ENCODE measurements around the gene POLR3H.
"Not testable (repeated sequence)": the region's sequence is repeated elsewhere in the genome, so short reads cannot be mapped to it uniquely, and the experiment has no call there.

POLR3H gene, protein sequence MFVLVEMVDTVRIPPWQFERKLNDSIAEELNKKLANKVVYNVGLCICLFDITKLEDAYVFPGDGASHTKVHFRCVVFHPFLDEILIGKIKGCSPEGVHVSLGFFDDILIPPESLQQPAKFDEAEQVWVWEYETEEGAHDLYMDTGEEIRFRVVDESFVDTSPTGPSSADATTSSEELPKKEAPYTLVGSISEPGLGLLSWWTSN

DNA sequence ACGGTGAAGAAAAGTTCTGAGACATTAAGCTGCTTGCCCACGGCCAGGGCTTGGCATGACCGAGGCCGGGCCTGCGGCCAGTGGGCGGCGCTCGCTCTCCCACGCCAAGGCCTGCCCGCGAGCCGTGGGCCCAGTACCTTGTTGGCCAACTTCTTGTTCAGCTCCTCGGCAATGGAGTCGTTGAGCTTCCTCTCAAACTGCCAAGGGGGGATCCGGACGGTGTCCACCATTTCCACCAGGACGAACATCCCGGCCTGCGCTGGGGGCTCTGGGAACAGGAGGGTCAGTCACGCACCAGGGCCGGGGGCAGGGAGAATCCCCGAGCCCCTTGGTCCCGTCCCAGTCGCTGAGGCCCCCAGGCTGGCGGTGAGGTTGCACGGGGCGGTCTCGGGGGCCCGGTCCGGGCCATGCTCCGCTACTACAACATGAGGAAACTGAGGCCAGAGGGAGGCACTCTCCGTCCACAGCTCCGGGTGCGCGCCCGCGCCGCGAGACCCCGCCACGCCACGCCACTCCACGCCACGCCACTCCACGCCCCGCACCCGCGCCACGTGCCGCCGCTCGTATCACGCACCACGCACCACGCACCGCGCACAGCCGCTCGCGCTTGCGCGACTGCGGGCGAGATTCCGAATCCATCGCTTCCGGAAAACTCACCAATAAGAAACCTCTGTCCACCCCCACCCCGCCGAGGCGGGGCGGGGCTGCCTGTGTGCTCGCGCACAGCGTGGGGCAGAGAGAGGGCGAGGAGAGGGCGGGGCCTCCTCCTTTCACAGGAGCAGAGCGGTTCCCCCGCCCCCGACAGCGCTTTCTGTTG is at the start of gene POLR3H:
POLR3H (minus strand) TSS at position 617 of the 817 bp plus-strand sequence; CDS start at position 248, 369 bp downstream.
- Histone ChIP-seq H3K27ac (ENCODE audit: low read depth, low read length) (peak within 1 kb of the TSS; percentile 91), H3K9ac (ENCODE audit: low read length) (peak within 1 kb of the TSS; percentile 40)

DNA sequence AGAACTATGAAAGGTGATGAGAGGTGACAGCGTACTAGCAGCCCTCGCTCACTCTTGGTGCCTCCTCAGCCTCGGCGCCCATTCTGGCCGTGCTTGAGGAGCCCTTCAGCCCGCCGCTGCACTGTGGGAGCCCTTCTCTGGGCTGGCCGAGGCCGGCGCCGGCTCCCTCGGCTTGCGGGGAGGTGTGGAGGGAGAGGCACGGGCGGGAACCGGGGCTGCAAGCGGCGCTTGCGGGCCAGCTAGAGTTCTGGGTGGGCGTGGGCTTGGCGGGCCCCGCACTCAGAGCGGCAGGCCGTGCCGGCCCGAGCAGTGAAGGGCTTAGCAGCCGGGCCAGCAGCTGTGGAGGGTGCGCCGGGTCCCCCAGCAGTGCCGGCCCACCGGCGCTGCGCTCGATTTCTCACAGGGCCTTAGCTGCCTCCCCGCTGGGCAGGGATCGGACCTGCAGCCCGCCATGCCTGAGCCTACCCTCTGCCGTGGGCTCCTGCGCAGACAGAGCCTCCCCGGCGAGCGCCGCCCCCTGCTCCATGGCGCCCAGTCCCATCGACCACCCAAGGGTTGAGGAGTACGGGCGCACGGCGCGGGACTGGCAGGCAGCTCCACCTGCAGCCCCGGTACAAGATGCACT is 49.2 kb upstream of the POLR3H start:
- H3K4me3 ChIP-seq (ENCODE audit: low read length); H3K27me3 ChIP-seq (ENCODE audit: control insufficient read depth, insufficient read depth, low read length); H3K4me1 ChIP-seq (ENCODE audit: control insufficient read depth, insufficient read depth, low read length); H3K27ac ChIP-seq (ENCODE audit: low read depth, low read length); H3K9ac ChIP-seq (ENCODE audit: low read length); H3K36me3 ChIP-seq (ENCODE audit: control insufficient read depth, insufficient read depth, low read length): not testable (repeated sequence)

More for the DNA sequence above, at the start of gene POLR3H:
- no peaks in the 10 kb centered on the region for H3K27me3 ChIP-seq (ENCODE audit: control insufficient read depth, insufficient read depth, low read length)
- no peaks in the 10 kb centered on the region for H3K36me3 ChIP-seq (ENCODE audit: control insufficient read depth, insufficient read depth, low read length)
- peak within 1 kb of the TSS; percentile 91 for H3K4me3 ChIP-seq (ENCODE audit: low read length)
- peaks cover 9% of the 10 kb centered on the region for H3K4me1 ChIP-seq (ENCODE audit: control insufficient read depth, insufficient read depth, low read length)

DNA sequence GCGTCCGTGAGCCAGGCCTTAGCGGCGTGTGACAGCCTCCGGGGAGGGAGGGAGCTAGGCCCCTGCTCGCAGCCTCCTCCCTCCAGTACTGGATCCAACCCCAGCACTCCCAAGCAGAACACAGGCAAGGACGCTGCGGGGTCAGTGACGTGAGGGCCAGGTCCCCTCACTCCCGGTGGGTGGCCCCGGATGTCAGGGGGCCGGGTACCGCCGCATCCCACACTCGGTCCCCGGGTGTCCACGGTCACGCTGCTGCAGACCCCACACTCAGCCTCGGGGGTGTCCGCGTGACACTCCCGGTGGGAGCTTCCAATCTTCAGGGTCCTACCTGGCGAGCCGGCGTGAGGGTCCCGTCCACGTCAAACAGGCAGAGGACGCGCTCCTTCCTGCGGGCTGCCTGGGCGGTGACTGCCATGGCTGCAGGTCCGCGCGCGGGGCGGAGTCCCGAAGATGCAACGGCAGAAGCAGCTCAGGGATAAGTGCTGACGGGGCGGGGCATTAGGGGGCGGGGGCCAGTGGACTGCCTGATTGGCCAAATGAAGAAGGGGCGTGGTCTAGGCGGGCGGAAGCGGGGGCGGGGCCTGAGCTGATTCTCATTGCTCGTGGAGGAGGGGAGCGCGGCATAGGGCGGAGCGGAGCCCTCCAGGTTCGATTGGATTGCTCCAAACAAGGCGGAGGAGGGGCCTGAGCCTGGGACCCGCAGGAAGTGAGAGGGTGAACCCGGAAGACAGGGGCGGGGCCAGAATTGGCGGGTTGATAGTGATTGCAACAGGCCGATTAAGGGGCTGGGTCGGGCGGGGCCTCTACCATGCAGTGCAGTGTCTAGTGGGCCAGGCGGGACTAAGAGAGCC is 45.3 kb upstream of the POLR3H start, which contains the start of gene PMM1:
PMM1 (minus strand) TSS at position 450 of the 851 bp plus-strand sequence; CDS start at position 415, 35 bp downstream.
- Histone ChIP-seq H3K4me1 (ENCODE audit: control insufficient read depth, insufficient read depth, low read length) (peaks cover 8% of the 10 kb centered on the region), H3K4me3 (ENCODE audit: low read length) (peak within 1 kb of the TSS; percentile 93), H3K36me3 (ENCODE audit: control insufficient read depth, insufficient read depth, low read length) (peaks cover 6% of the 10 kb centered on the region), H3K27ac (ENCODE audit: low read depth, low read length) (peak within 1 kb of the TSS; percentile 72), H3K9ac (ENCODE audit: low read length) (peak within 1 kb of the TSS; percentile 94), H3K27me3 (ENCODE audit: control insufficient read depth, insufficient read depth, low read length) (no peaks in the 10 kb centered on the region)

DNA sequence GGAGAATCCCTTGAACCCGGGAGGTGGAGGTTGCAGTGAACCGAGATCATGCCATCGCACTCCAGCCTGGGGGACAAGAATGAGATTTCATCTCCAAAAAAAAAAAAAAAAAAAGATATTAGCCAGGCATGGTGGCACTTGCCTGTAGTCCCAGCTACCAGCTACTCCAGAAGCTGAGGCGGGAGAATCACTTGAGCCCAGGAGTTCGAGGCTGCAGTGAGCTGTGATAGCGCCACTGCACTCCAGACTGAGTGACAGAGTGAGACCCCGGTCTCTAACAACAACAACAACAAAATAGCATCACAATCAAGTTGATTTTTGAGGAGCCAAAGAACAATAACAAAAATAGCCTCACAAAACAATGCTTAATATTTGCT is 43.1 kb upstream of the POLR3H start:
- no peaks in the 10 kb centered on the region for H3K27me3 ChIP-seq (ENCODE audit: control insufficient read depth, insufficient read depth, low read length)
- H3K4me3 ChIP-seq (ENCODE audit: low read length): no peak overlapping the region
- no peak overlapping the region for H3K27ac ChIP-seq (ENCODE audit: low read depth, low read length)
- H3K36me3 ChIP-seq (ENCODE audit: control insufficient read depth, insufficient read depth, low read length): peaks cover 23% of the 10 kb centered on the region
- H3K9ac ChIP-seq (ENCODE audit: low read length): no peak overlapping the region
- peaks cover 8% of the 10 kb centered on the region for H3K4me1 ChIP-seq (ENCODE audit: control insufficient read depth, insufficient read depth, low read length)

DNA sequence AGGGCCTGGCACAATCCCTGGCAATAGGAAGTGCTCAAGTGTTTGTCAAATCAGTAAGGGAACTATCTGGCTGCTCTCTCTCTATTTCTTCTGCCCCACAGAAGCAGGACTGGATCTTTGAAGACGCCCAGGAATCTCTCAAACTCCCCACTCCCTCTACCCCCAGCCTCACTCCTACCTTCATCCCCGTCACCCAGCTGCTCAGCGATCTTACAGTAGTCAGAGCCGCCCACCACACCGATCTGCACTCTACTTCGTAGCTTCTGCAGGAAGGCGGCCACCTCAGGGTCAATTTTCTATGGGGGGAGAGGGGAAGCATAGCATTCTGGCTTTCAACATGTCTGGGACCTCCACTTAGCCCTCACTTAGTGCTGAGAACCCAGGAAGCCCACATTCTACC is 41.6 kb upstream of the POLR3H start:
- peaks cover 23% of the 10 kb centered on the region for H3K36me3 ChIP-seq (ENCODE audit: control insufficient read depth, insufficient read depth, low read length)
- H3K27me3 ChIP-seq (ENCODE audit: control insufficient read depth, insufficient read depth, low read length): no peaks in the 10 kb centered on the region
- peaks cover 8% of the 10 kb centered on the region for H3K4me1 ChIP-seq (ENCODE audit: control insufficient read depth, insufficient read depth, low read length)
- H3K9ac ChIP-seq (ENCODE audit: low read length): no peak overlapping the region
- no peak overlapping the region for H3K4me3 ChIP-seq (ENCODE audit: low read length)
- H3K27ac ChIP-seq (ENCODE audit: low read depth, low read length): no peak overlapping the region

- Histone ChIP-seq H3K4me3 (ENCODE audit: low read length) (no peak overlapping the region), H3K27me3 (ENCODE audit: control insufficient read depth, insufficient read depth, low read length) (no peaks in the 10 kb centered on the region), H3K36me3 (ENCODE audit: control insufficient read depth, insufficient read depth, low read length) (peaks cover 23% of the 10 kb centered on the region), H3K9ac (ENCODE audit: low read length) (no peak overlapping the region), H3K4me1 (ENCODE audit: control insufficient read depth, insufficient read depth, low read length) (peaks cover 8% of the 10 kb centered on the region), H3K27ac (ENCODE audit: low read depth, low read length) (no peak overlapping the region)
These were observed 40.6 kb upstream of the POLR3H start for GRCh38 chr22:41584881-41585280.

DNA sequence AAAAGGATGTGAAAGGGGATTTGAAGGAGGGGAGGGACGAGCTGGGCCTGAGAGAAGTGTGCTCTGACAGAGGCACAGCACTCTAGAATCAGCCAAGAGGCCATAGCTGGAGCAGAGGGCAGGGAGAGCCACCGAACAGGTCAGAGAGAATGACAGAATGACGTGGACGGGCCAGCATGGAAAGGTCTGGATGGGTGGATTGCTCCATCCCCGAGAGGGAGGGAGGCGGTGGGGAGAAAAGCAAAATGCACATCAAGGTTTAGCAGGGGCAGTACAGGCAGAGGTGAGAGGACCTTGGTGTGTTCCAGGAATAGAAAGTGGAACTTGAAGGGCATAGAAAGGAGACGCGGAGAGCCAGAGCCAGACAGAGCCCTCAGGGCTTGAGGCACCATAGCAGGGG is 38.4 kb upstream of the POLR3H start:
- H3K27ac ChIP-seq (ENCODE audit: low read depth, low read length): no peak overlapping the region
- H3K4me1 ChIP-seq (ENCODE audit: control insufficient read depth, insufficient read depth, low read length): no peaks in the 10 kb centered on the region
- H3K36me3 ChIP-seq (ENCODE audit: control insufficient read depth, insufficient read depth, low read length): peaks cover 29% of the 10 kb centered on the region
- no peak overlapping the region for H3K4me3 ChIP-seq (ENCODE audit: low read length)
- H3K9ac ChIP-seq (ENCODE audit: low read length): no peak overlapping the region
- H3K27me3 ChIP-seq (ENCODE audit: control insufficient read depth, insufficient read depth, low read length): no peaks in the 10 kb centered on the region

DNA sequence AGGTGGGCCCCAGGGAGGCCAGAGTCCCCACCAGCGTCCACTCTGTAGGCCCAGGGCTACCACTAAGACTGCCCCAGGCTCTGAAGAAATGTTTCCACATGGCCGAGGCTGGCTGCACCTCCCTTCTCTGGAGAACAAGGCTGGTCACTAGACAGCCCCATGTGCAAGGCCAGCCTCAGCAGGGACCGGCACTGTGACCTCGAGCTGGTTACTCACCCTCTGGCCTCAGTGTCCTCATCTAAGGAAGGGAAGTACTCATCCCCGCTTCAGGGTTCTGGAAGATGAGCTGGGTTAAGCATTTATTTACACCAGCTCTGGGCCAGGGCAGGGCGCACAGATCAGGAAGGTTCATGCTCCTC is 35.7 kb upstream of the POLR3H start:
- H3K27ac ChIP-seq (ENCODE audit: low read depth, low read length): no peak overlapping the region
- H3K9ac ChIP-seq (ENCODE audit: low read length): no peak overlapping the region
- H3K4me1 ChIP-seq (ENCODE audit: control insufficient read depth, insufficient read depth, low read length): no peaks in the 10 kb centered on the region

GRCh38 chr22:41579297-41579996 is 35.2 kb upstream of the POLR3H start:
- Histone ChIP-seq H3K4me1 (ENCODE audit: control insufficient read depth, insufficient read depth, low read length) (no peaks in the 10 kb centered on the region), H3K9ac (ENCODE audit: low read length) (no peak overlapping the region)

More for the DNA sequence above, 35.7 kb upstream of the POLR3H start:
- no peaks in the 10 kb centered on the region for H3K27me3 ChIP-seq (ENCODE audit: control insufficient read depth, insufficient read depth, low read length)
- H3K36me3 ChIP-seq (ENCODE audit: control insufficient read depth, insufficient read depth, low read length): peaks cover 25% of the 10 kb centered on the region
- H3K4me3 ChIP-seq (ENCODE audit: low read length): no peak overlapping the region

GRCh38 chr22:41578818-41579217 is 34.5 kb upstream of the POLR3H start:
- Histone ChIP-seq H3K36me3 (ENCODE audit: control insufficient read depth, insufficient read depth, low read length) (peaks cover 15% of the 10 kb centered on the region), H3K4me3 (ENCODE audit: low read length) (no peak overlapping the region), H3K27me3 (ENCODE audit: control insufficient read depth, insufficient read depth, low read length) (no peaks in the 10 kb centered on the region), H3K4me1 (ENCODE audit: control insufficient read depth, insufficient read depth, low read length) (no peaks in the 10 kb centered on the region), H3K9ac (ENCODE audit: low read length) (no peak overlapping the region), H3K27ac (ENCODE audit: low read depth, low read length) (no peak overlapping the region)

More at GRCh38 chr22:41579297-41579996, 35.2 kb upstream of the POLR3H start:
- Histone ChIP-seq H3K4me3 (ENCODE audit: low read length) (no peak overlapping the region), H3K27ac (ENCODE audit: low read depth, low read length) (no peak overlapping the region), H3K36me3 (ENCODE audit: control insufficient read depth, insufficient read depth, low read length) (peaks cover 21% of the 10 kb centered on the region), H3K27me3 (ENCODE audit: control insufficient read depth, insufficient read depth, low read length) (no peaks in the 10 kb centered on the region)

GRCh38 chr22:41578114-41578513 is 33.8 kb upstream of the POLR3H start:
- no peak overlapping the region for H3K9ac ChIP-seq (ENCODE audit: low read length)
- peaks cover 10% of the 10 kb centered on the region for H3K36me3 ChIP-seq (ENCODE audit: control insufficient read depth, insufficient read depth, low read length)
- H3K27me3 ChIP-seq (ENCODE audit: control insufficient read depth, insufficient read depth, low read length): no peaks in the 10 kb centered on the region
- no peak overlapping the region for H3K27ac ChIP-seq (ENCODE audit: low read depth, low read length)
- no peaks in the 10 kb centered on the region for H3K4me1 ChIP-seq (ENCODE audit: control insufficient read depth, insufficient read depth, low read length)
- no peak overlapping the region for H3K4me3 ChIP-seq (ENCODE audit: low read length)
